B cell (primary cell): Measurements from ENCODE around the gene ZNRD2. TPM values are rescaled to one million over a fixed set of nuclear protein-coding genes. Genes with fewer than 3 reads are reported as not detected.

Experiments used
- ATAC-seq: fragments of 200-7000 bp; cut with Tn5 transposase; one replicate; pipeline ENCODE4 v1.10.0; 2021; ENCODE audit warnings: low read depth, mild to moderate bottlenecking, moderate number of reproducible peaks, moderate library complexity
- CTCF ChIA-PET: fragments of 350-600 bp; sonication (Branson Sonifier 250); formaldehyde crosslinking; loops from one replicate; lab custom pipeline; 2021; ENCODE audit warnings: antibody characterized with exemption, inconsistent platforms; lab: Charles Lee
- POLR2A ChIA-PET: fragments of 350-600 bp; sonication (Branson Sonifier 250); formaldehyde crosslinking; loops from one replicate; lab custom pipeline; 2021; ENCODE audit warnings: antibody characterized with exemption; lab: Charles Lee
- DNase-seq: peaks from one replicate; pipeline ENCODE4 v3.0.0; 2013
- H2AFZ ChIP-seq: 2 replicates; pipeline ENCODE4 v1.6.1; 2012; ENCODE audit warnings: mild to moderate bottlenecking, low read depth, low read length; ENCODE audit not compliant: insufficient read depth, poor library complexity, severe bottlenecking
- H3K27ac ChIP-seq, 2 donors: 1 replicate in 1 of 2; 2 replicates in 1 of 2; pipeline ENCODE4 v1.5.1; 2012 to 2013; ENCODE audit warnings: low read length in 2 of 2, mild to moderate bottlenecking in 2 of 2, moderate library complexity in 1 of 2
- H3K27me3 ChIP-seq, 4 experiments: fragments of 200-600 bp in 1 of 4; sonication (generic) in 1 of 4; replicated peaks in 1 of 4; 1 replicate in 2 of 4; 2 replicates in 2 of 4; pipeline versions ENCODE4 v1.6.1 to v1.7.0; 2013 to 2016; ENCODE audit warnings: low read length in 3 of 4, mild to moderate bottlenecking in 2 of 4, mixed read lengths in 1 of 4, moderate library complexity in 1 of 4; ENCODE audit not compliant: insufficient read depth in 4 of 4, control insufficient read depth in 3 of 4; ENCODE audit errors: control extremely low read depth in 1 of 4
- H3K36me3 ChIP-seq, 2 experiments: replicated peaks in 1 of 2; 1 replicate in 1 of 2; 2 replicates in 1 of 2; pipeline versions ENCODE4 v1.6.1 to v1.7.1; 2013; ENCODE audit warnings: low read length in 1 of 2; ENCODE audit not compliant: insufficient read depth in 2 of 2, control insufficient read depth in 1 of 2; ENCODE audit errors: control extremely low read depth in 1 of 2, extremely low read depth in 1 of 2
- H3K4me1 ChIP-seq, 2 donors: fragments of 200-600 bp in 1 of 2; sonication (generic) in 1 of 2; 1 replicate in 1 of 2; 2 replicates in 1 of 2; pipeline versions ENCODE4 v1.5.1 to v1.6.1; 2013 to 2017; ENCODE audit warnings: low read length in 2 of 2; ENCODE audit not compliant: control insufficient read depth in 2 of 2, insufficient read depth in 2 of 2
- H3K4me2 ChIP-seq: replicated peaks from 2 replicates; pipeline ENCODE3; 2012; ENCODE audit warnings: mild to moderate bottlenecking, low read depth, low read length; ENCODE audit not compliant: poor library complexity, severe bottlenecking
- H3K4me3 ChIP-seq, 5 experiments: fragments of 200-600 bp in 1 of 5; sonication (generic) in 1 of 5; 1 replicate in 3 of 5; 2 replicates in 2 of 5; pipeline versions ENCODE4 v1.5.1 to v1.7.0; 2011 to 2016; ENCODE audit warnings: low read length in 4 of 5, mild to moderate bottlenecking in 4 of 5, low read depth in 2 of 5, control low read depth in 1 of 5, moderate library complexity in 1 of 5; ENCODE audit not compliant: insufficient read depth in 1 of 5; ENCODE audit errors: control extremely low read depth in 1 of 5, extremely low read depth in 1 of 5
- H3K79me2 ChIP-seq: fragments of 200-600 bp; sonication (generic); one replicate; pipeline ENCODE4 v1.6.0; 2016; ENCODE audit warnings: low read length; ENCODE audit not compliant: control insufficient read depth, insufficient read depth
- H3K9ac ChIP-seq: fragments of 200-600 bp; sonication (generic); 2 replicates; pipeline ENCODE4 v1.6.1; 2017; ENCODE audit warnings: mild to moderate bottlenecking, low read length, moderate library complexity
- H3K9me3 ChIP-seq, 3 donors: one replicate each; pipeline versions ENCODE4 v1.6.1 to v1.7.1; 2013; ENCODE audit warnings: low read length in 2 of 3; ENCODE audit not compliant: control insufficient read depth in 2 of 3, insufficient read depth in 1 of 3; ENCODE audit errors: control extremely low read depth in 1 of 3
- H4K20me1 ChIP-seq: 2 replicates; pipeline ENCODE4 v1.6.0; 2012; ENCODE audit warnings: mild to moderate bottlenecking, low read length; ENCODE audit not compliant: insufficient read depth, control insufficient read depth, poor library complexity, severe bottlenecking
- H3K27ac Mint-ChIP-seq: one replicate; pipeline ENCODE4 v1.8.0; 2021; ENCODE audit warnings: mixed read lengths
- H3K27me3 Mint-ChIP-seq: one replicate; pipeline ENCODE4 v1.8.0; 2021; ENCODE audit warnings: mixed read lengths
- H3K4me1 Mint-ChIP-seq: one replicate; pipeline ENCODE4 v1.8.0; 2021; ENCODE audit warnings: mixed read lengths
- H3K4me3 Mint-ChIP-seq: one replicate; pipeline ENCODE4 v1.8.0; 2021; ENCODE audit warnings: mixed read lengths
- H3K9me3 Mint-ChIP-seq: one replicate; pipeline ENCODE4 v1.8.0; 2022; ENCODE audit warnings: mixed read lengths; ENCODE audit not compliant: insufficient read depth
- CTCF ChIP-seq: fragments of 200-600 bp; IDR thresholded peaks from one replicate; pipeline ENCODE4 v1.8.0; 2022; ENCODE audit warnings: antibody characterized with exemption, mild to moderate bottlenecking
- EZH2 ChIP-seq: IDR thresholded peaks from 2 replicates; pipeline ENCODE4 v1.6.1; 2012; ENCODE audit warnings: borderline replicate concordance, low read depth, mild to moderate bottlenecking, moderate library complexity, low read length; ENCODE audit not compliant: insufficient read depth, poor library complexity, severe bottlenecking
- WGBS: methylation state at CpG from one replicate; pipeline ENCODE4 v1.1.5; 2013; ENCODE audit warnings: missing lambda C conversion rate; ENCODE audit not compliant: insufficient coverage; 5-methylcytosine and 5-hydroxymethylcytosine counted together
- intact Hi-C: fragments of 100-400 bp; cut with micrococcal nuclease; formaldehyde crosslinking; loops from one replicate; pipeline ENCODE4 v1.10.0; 2022
- polyA plus RNA-seq: library from polyadenylated mRNA; depleted of rRNA; stranded (reverse); fragments of >200 nt; gene quantifications from 2 replicates; pipeline ENCODE4 v1.2.3, GENCODE V29; 2012
- total RNA-seq, 2 donors: library from RNA; stranded (reverse); fragments of 120-200 nt in 1 of 2; gene quantifications; 1 replicate in 1 of 2; 2 replicates in 1 of 2; pipeline versions ENCODE4 v1.2.3 to v1.2.4, GENCODE V29; 2013 to 2022

ZNRD2 gene
- total and polyA plus RNA-seq, 2 donors (not counting 1 experiment from before 2014, with no cell fraction given) = 22.1 to 112 TPM

GRCh38 chr11:65573391-65574079 lies 3.3 kb downstream of the ZNRD2 start:
- 53% methylated on average over 22 of the region's 22 CpGs for WGBS
- peaks cover 78% of the 10 kb centered on the region for H3K4me1 Mint-ChIP-seq
- Histone ChIP-seq H3K4me2 (peak overlapping the region; percentile 100), H3K27ac (peak overlapping the region; percentile 85 to 93), H2AFZ (no peak overlapping the region), H4K20me1 (peaks cover 40% of the 10 kb centered on the region), H3K9ac (peak overlapping the region; percentile 83), H3K36me3 (peaks cover 0 to 4% of the 10 kb centered on the region in 2 experiments), H3K4me1 (peaks cover 51 to 76% of the 10 kb centered on the region in 2 donors), H3K79me2 (peaks cover 42% of the 10 kb centered on the region), H3K27me3 (no peaks in the 10 kb centered on the region), H3K9me3 (no peaks in the 10 kb centered on the region), H3K4me3 (peak overlapping the region; percentile 42 to 83 (median 70))
- DNase-seq (no peak), ATAC-seq (no peak)
- no peak for TF ChIP-seq EZH2
- H3K4me3 Mint-ChIP-seq = peak overlapping the region; percentile 98
- H3K27ac Mint-ChIP-seq = peak overlapping the region; percentile 95
- ChIA-PET POLR2A (interaction anchor here (1.1 to 7.5 kb wide), 8 partner anchors 14 to 170 kb away, joined by 3 to 53 read pairs (median 7); partner anchors contain the start of genes KAT5, MAP3K11 and PCNX3), CTCF (interaction anchor here (0.9 to 5.1 kb wide), 6 partner anchors 8 to 40 kb away, joined by 3 to 86 read pairs (median 27); partner anchors contain the start of genes KCNK7 and MAP3K11)
- intact Hi-C loops = loop anchor here (1.0 to 10.0 kb wide), 6 partner anchors 15 to 829 kb away; partner anchors contain the start of genes BANF1, CFL1, EIF1AD and PCNX3
- H3K27me3 Mint-ChIP-seq = no peaks in the 10 kb centered on the region
- H3K9me3 Mint-ChIP-seq = no peaks in the 10 kb centered on the region

DNA sequence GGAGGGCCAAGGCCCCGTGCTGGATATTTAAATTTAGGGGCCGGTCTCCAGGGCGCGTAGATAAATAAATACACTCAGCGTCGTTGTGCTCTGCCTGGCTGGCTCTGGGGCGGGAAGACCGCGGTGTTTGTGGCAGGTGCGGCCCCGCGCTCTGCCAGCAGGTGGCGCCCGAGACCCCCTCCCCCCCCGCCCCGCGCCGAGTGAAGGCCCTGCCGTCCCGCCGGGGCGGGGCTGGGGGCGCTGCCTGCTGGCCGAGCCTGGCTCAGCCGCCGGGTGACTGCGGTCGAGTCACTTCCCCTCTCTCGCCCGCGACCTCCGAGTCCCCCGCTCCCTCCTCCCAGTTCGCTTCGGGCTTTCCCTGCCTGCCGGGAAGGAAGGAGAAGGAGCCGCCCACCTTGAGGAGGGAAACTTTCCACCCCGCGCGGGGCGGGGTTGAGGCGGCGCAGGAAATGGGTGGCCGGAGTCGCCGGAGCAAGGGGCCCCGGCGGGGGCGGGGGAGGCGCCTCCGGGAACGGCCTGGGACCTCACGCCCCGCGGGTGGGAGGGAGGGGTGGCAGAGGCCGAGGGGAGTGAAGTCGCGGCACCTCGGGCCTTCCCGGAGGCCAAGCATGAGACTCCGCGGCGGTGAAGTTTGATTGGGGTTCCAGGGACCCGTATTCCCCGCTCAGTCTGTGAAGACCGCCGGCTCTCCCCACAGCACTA lies 4.0 kb downstream of the ZNRD2 start:
- peak overlapping the region; percentile 98 for H3K27ac Mint-ChIP-seq
- Histone ChIP-seq H3K27me3 (no peaks in the 10 kb centered on the region), H4K20me1 (peaks cover 43% of the 10 kb centered on the region), H3K9ac (peak overlapping the region; percentile 83), H2AFZ (peak overlapping the region; percentile 62), H3K27ac (peak overlapping the region; percentile 85 to 93), H3K4me1 (peaks cover 43 to 69% of the 10 kb centered on the region in 2 donors), H3K36me3 (peaks cover 1 to 11% of the 10 kb centered on the region in 2 experiments), H3K79me2 (peaks cover 36% of the 10 kb centered on the region), H3K4me2 (peak overlapping the region; percentile 100), H3K4me3 (peak overlapping the region; percentile 52 to 92 (median 70)), H3K9me3 (no peaks in the 10 kb centered on the region)
- ChIA-PET CTCF (interaction anchor here (0.9 to 5.5 kb wide), 7 partner anchors 14 to 40 kb away, joined by 3 to 97 read pairs (median 14); partner anchors contain the start of genes MAP3K11 and PCNX3), POLR2A (interaction anchor here (0.6 to 7.5 kb wide), 7 partner anchors 14 to 309 kb away, joined by 3 to 53 read pairs (median 13); partner anchors contain the start of genes MAP3K11, MUS81 and PCNX3)
- under 1% methylated on average over 52 of the region's 67 CpGs for WGBS
- no peaks in the 10 kb centered on the region for H3K9me3 Mint-ChIP-seq
- ATAC-seq (peak; percentile 28), DNase-seq (peak; percentile 95)
- H3K4me1 Mint-ChIP-seq = peaks cover 73% of the 10 kb centered on the region
- TF ChIP-seq CTCF (peak; percentile 91), EZH2 (no peak)
- H3K27me3 Mint-ChIP-seq = no peaks in the 10 kb centered on the region
- intact Hi-C loops = loop anchor here (1.0 to 10.0 kb wide), 6 partner anchors 14 to 829 kb away; partner anchors contain the start of genes BANF1, CFL1, EIF1AD and PCNX3
- H3K4me3 Mint-ChIP-seq = peak overlapping the region; percentile 98
